CD4-positive, alpha-beta T cell (primary cell): ENCODE results near the gene SNRPE. TPM values are rescaled to one million over a fixed set of nuclear protein-coding genes. Genes with fewer than 3 reads are reported as not detected.

ENCODE experiments used
- ATAC-seq: fragments of 200-7000 bp; cut with Tn5 transposase; one replicate; pipeline ENCODE4 v1.10.0; 2022; ENCODE audit warnings: mild to moderate bottlenecking; ENCODE audit not compliant: poor library complexity
- CTCF ChIA-PET: fragments of 350-600 bp; sonication (Branson Sonifier 250); formaldehyde crosslinking; loops from one replicate; lab custom pipeline; 2021; ENCODE audit warnings: antibody characterized with exemption, inconsistent platforms; lab: Charles Lee
- POLR2A ChIA-PET: fragments of 350-600 bp; sonication (Branson Sonifier 250); formaldehyde crosslinking; loops from one replicate; lab custom pipeline; 2021; ENCODE audit warnings: antibody characterized with exemption, inconsistent platforms; lab: Charles Lee
- DNase-seq, 14 experiments: peaks; one replicate each; pipeline ENCODE4 v3.0.0-alpha.2; 2013 to 2020; ENCODE audit warnings: mixed read lengths in 2 of 14
- H3K27ac ChIP-seq, 2 donors: one replicate each; pipeline versions ENCODE4 v1.5.1 to v1.7.0; 2013; ENCODE audit warnings: low read length in 2 of 2, low read depth in 1 of 2, mild to moderate bottlenecking in 1 of 2
- H3K27me3 ChIP-seq, 2 experiments: 1 replicate in 1 of 2; 2 replicates in 1 of 2; pipeline versions ENCODE4 v1.6.1 to v1.7.0; 2013; ENCODE audit warnings: low read length in 2 of 2, control low read depth in 1 of 2, mild to moderate bottlenecking in 1 of 2, moderate library complexity in 1 of 2; ENCODE audit not compliant: insufficient read depth in 2 of 2, control insufficient read depth in 1 of 2
- H3K36me3 ChIP-seq: one replicate; pipeline ENCODE4 v1.6.1; 2013; ENCODE audit warnings: low read length, control low read depth; ENCODE audit not compliant: insufficient read depth
- H3K4me1 ChIP-seq: one replicate; pipeline ENCODE4 v1.6.1; 2013; ENCODE audit warnings: low read length, control low read depth; ENCODE audit not compliant: insufficient read depth
- H3K4me3 ChIP-seq: one replicate; pipeline ENCODE4 v1.5.1; 2013; ENCODE audit warnings: mild to moderate bottlenecking, low read length, moderate library complexity
- H3K9me3 ChIP-seq, 2 experiments: 1 replicate in 1 of 2; 2 replicates in 1 of 2; pipeline versions ENCODE4 v1.6.1 to v1.7.0; 2013; ENCODE audit warnings: low read length in 2 of 2, mild to moderate bottlenecking in 2 of 2, control low read depth in 1 of 2, moderate library complexity in 1 of 2; ENCODE audit not compliant: control insufficient read depth in 1 of 2, insufficient read depth in 1 of 2
- H3K27ac Mint-ChIP-seq: one replicate; pipeline ENCODE4 v1.8.0; 2020; ENCODE audit warnings: mixed read lengths
- H3K27me3 Mint-ChIP-seq: one replicate; pipeline ENCODE4 v1.8.0; 2021; ENCODE audit warnings: mixed read lengths
- H3K36me3 Mint-ChIP-seq: one replicate; pipeline ENCODE4 v1.8.0; 2021; ENCODE audit warnings: low read depth, mixed read lengths
- H3K4me1 Mint-ChIP-seq: one replicate; pipeline ENCODE4 v1.8.0; 2021; ENCODE audit warnings: low read depth, mixed read lengths
- H3K4me3 Mint-ChIP-seq: one replicate; pipeline ENCODE4 v1.8.0; 2020; ENCODE audit warnings: mild to moderate bottlenecking, mixed read lengths
- H3K9me3 Mint-ChIP-seq: one replicate; pipeline ENCODE4 v1.8.0; 2020; ENCODE audit warnings: mixed read lengths
- intact Hi-C, 2 experiments: fragments of 100-400 bp; cut with DNase I in 1 of 2; cut with micrococcal nuclease in 1 of 2; formaldehyde crosslinking; loops; one replicate each; pipeline versions ENCODE4 v1.15.1 to v1.9.0; 2023 to 2025; cut with DNase I, micrococcal nuclease
- polyA plus RNA-seq, 2 donors: library from polyadenylated mRNA; unstranded; fragments of 120-200 nt; gene quantifications; one replicate each; pipeline ENCODE4 v1.2.1, GENCODE V29; 2013
- total RNA-seq, 174 experiments: library from RNA in 2 of 174; stranded (reverse) in 2 of 174; gene quantifications; one replicate each; pipeline ENCODE4 v1.2.3 and lab custom pipeline; 2021 to 2026
- TF ChIP-seq, protein P1 (sequence below): fragments of 200-600 bp; IDR thresholded peaks from one replicate; pipeline ENCODE4 v1.8.0; 2022; ENCODE audit warnings: antibody characterized with exemption, mild to moderate bottlenecking

The SNRPE gene
- total RNA-seq, result 10 to 100 TPM; 63.0 to 65.9 TPM
- polyA plus RNA-seq (2013, experiment 1 of 2), result 106 TPM
- 83.2 TPM for polyA plus RNA-seq (2013, experiment 2 of 2)
- total RNA-seq (lab: John Stamatoyannopoulos, UW), result 19.5 to 191 (median 40.7) reads per million in 172 experiments

DNA sequence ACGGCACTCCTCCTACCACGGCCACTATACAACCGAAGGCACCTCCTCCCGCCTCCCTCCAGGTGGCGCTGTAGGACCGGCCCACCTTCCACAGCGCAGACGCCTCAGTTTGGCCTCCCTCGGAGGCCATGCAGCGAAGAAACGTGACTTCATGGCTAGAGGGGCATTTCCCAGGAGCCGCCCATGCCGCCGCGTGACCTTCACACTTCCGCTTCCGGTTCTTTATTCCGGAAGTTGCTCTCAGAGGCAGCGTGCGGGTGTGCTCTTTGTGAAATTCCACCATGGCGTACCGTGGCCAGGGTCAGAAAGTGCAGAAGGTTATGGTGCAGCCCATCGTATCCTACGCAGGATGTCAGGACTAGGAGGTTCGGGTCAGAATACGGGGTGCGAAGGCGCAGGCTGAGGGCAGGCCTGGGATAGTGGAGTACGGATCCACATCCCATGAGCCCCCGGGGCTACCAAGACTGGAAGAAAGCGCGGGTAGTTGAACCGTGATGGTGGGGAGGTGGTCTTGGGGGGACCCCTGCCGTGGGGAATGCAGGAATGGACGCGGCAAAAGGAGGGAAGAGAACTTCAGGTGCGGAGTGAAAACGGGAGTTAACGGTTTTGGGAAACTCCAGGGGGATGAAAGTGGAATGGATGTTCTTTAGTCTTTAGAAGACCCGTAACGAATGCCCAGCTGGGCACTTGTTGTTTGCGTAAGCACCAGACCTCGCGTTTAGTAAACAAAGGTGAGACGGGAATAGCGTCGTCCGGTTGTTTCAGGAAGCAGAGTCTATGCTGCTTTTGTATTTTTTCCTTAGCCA lies at the start of gene SNRPE:
TSS of gene SNRPE (plus strand) at position 221 of the 806 bp plus-strand sequence. CDS start at position 282, 61 bp downstream.
- POLR2A ChIA-PET, result interaction anchor here (0.8 kb wide), 1 partner anchor 656 kb away, joined by 3 read pairs; no protein-coding TSS in a partner anchor
- H3K9me3 ChIP-seq, result no peaks in the 10 kb centered on the region
- peaks cover 32% of the 10 kb centered on the region for H3K36me3 ChIP-seq
- Mint-ChIP-seq H3K27ac (peak within 1 kb of the TSS; percentile 95), H3K9me3 (no peaks in the 10 kb centered on the region), H3K27me3 (no peaks in the 10 kb centered on the region), H3K4me1 (peaks cover 30% of the 10 kb centered on the region), H3K36me3 (peaks cover 48% of the 10 kb centered on the region), H3K4me3 (peak within 1 kb of the TSS; percentile 98)
- peak; percentile 90 to 99 (median 95) for DNase-seq
- no peaks in the 10 kb centered on the region for H3K27me3 ChIP-seq
- CTCF ChIA-PET, result interaction anchor here (0.6 to 1.8 kb wide), 6 partner anchors 9 to 521 kb away, joined by 3 to 7 read pairs (median 3); no protein-coding TSS in a partner anchor
- H3K4me1 ChIP-seq, result peaks cover 15% of the 10 kb centered on the region
- peak; percentile 98 for ATAC-seq
- H3K4me3 ChIP-seq, result peak within 1 kb of the TSS; percentile 95
- TF ChIP-seq, protein P1, sequence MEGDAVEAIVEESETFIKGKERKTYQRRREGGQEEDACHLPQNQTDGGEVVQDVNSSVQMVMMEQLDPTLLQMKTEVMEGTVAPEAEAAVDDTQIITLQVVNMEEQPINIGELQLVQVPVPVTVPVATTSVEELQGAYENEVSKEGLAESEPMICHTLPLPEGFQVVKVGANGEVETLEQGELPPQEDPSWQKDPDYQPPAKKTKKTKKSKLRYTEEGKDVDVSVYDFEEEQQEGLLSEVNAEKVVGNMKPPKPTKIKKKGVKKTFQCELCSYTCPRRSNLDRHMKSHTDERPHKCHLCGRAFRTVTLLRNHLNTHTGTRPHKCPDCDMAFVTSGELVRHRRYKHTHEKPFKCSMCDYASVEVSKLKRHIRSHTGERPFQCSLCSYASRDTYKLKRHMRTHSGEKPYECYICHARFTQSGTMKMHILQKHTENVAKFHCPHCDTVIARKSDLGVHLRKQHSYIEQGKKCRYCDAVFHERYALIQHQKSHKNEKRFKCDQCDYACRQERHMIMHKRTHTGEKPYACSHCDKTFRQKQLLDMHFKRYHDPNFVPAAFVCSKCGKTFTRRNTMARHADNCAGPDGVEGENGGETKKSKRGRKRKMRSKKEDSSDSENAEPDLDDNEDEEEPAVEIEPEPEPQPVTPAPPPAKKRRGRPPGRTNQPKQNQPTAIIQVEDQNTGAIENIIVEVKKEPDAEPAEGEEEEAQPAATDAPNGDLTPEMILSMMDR, result peak; percentile 87
- intact Hi-C loops, result loop anchor here (1.0 to 10.0 kb wide), 10 partner anchors 66 to 1351 kb away; partner anchors contain the start of genes ADIPOR1 (in 1 of the 2), ATP2B4 (in 1 of the 2), DSTYK (in 1 of the 2) and PPFIA4 (in 1 of the 2)
- peak within 1 kb of the TSS; percentile 64 to 69 for H3K27ac ChIP-seq

DNA sequence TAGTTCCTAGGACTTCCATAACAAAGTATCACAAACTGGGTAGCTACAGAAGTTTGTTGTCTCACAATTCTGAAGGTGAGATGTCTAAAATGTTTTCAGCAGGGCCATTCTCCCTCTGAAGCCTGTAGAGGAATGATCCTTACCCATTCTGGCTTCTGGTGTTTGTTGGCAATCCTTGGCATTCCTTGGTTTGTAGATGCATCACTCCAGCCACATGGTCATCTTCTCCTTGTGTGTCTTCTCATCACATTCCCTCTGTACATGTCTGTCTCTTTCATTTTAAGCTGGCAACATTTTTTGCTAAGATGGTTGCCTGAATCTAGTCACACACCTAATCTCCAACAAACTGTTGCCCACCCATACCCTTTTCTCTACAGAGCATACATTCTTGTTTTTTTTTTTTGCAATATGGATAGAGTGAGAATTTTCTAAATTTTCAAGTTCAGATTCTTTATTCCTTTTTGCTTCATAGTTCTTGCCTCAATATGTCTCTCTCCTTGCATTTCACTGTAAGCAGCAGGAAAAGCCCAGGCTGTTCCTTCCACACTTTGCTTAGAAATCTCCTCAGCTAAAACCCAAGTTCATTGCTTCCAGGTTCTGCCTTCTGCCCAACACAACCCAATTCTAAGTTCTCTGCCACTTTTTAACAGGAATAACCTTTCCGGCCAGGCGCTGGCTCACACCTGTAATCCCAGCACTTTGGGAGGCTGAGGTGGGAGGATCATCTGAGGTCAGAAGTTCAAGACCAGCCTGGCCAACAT lies 47.6 kb upstream of the SNRPE start:
- peaks cover 33% of the 10 kb centered on the region for H3K4me1 Mint-ChIP-seq
- H3K9me3 Mint-ChIP-seq, result no peaks in the 10 kb centered on the region
- no peak overlapping the region for H3K27ac Mint-ChIP-seq
- H3K27ac ChIP-seq, result no peak overlapping the region
- TF ChIP-seq, protein P1, result no peak
- H3K27me3 Mint-ChIP-seq, result no peaks in the 10 kb centered on the region
- DNase-seq (no peak), ATAC-seq (no peak)
- H3K27me3 ChIP-seq, result no peaks in the 10 kb centered on the region
- no peaks in the 10 kb centered on the region for H3K4me1 ChIP-seq
- no peak overlapping the region for H3K4me3 ChIP-seq
- ChIA-PET CTCF (no interaction called here), POLR2A (no interaction called here)
- H3K9me3 ChIP-seq, result no peaks in the 10 kb centered on the region
- peaks cover 76% of the 10 kb centered on the region for H3K36me3 Mint-ChIP-seq
- H3K4me3 Mint-ChIP-seq, result no peak overlapping the region
- intact Hi-C loops, result no loop called here
- H3K36me3 ChIP-seq, result peaks cover 43% of the 10 kb centered on the region

DNA sequence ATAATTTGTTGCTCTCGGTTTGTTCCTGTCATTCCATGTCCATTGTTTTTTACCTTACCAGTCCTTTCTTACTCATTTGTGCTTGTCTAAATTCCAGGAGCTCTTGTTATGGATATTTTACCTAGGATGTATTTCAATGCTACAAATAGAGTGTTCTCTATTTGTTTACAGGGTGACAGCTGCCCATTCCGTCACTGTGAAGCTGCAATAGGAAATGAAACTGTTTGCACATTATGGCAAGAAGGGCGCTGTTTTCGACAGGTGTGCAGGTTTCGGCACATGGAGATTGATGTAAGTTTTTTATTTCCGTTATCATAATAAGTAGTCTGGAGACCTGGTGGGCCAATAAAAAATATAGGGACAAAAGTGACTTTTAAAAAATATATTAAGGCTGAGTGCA lies 43.0 kb upstream of the SNRPE start:
- intact Hi-C loops, result no loop called here
- POLR2A ChIA-PET, result interaction anchor here (0.7 kb wide), 1 partner anchor 54 kb away, joined by 3 read pairs; no protein-coding TSS in a partner anchor

More for the DNA sequence above, 43.0 kb upstream of the SNRPE start:
- H3K4me1 ChIP-seq, result no peaks in the 10 kb centered on the region
- no peak overlapping the region for H3K27ac ChIP-seq
- Mint-ChIP-seq H3K9me3 (no peaks in the 10 kb centered on the region), H3K27me3 (no peaks in the 10 kb centered on the region), H3K4me1 (peaks cover 42% of the 10 kb centered on the region), H3K27ac (no peak overlapping the region), H3K36me3 (peaks cover 80% of the 10 kb centered on the region), H3K4me3 (no peak overlapping the region)
- ATAC-seq, result no peak
- CTCF ChIA-PET, result interaction anchor here (0.6 kb wide), 1 partner anchor 1776 kb away, joined by 3 read pairs; no protein-coding TSS in a partner anchor
- TF ChIP-seq, protein P1, result no peak
- peaks cover 80% of the 10 kb centered on the region for H3K36me3 ChIP-seq
- no peak for DNase-seq
- no peaks in the 10 kb centered on the region for H3K27me3 ChIP-seq
- H3K9me3 ChIP-seq, result no peaks in the 10 kb centered on the region
- H3K4me3 ChIP-seq, result no peak overlapping the region
